UCSD-AML1 (cell line): Measurements from ENCODE around the gene BEGAIN.

Source experiments
- DNase-seq: peaks from one replicate; lab custom pipeline; 2025; ENCODE audit not compliant: unreplicated experiment; lab: John Stamatoyannopoulos, UW

BEGAIN gene

DNA sequence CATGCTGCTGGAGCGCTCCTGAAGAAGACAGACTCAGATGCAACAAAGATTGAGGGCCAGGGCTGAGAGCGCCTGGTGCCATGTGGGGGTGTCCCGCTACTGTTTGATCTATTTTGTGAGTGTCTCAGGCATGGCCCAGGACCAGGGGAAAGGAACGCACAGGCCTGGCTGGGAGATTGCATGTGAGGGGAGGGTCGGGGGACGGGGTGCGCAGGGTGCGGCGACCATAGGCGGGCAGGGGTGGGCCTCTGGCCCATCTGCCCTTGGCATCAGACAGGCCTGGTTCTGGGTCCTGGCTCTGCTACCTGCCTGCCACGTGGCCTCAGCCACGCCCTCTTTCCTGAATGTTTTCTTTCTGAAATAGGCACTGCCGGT, 47.5 kb downstream of the BEGAIN start:
- DNase-seq: no peak

DNA sequence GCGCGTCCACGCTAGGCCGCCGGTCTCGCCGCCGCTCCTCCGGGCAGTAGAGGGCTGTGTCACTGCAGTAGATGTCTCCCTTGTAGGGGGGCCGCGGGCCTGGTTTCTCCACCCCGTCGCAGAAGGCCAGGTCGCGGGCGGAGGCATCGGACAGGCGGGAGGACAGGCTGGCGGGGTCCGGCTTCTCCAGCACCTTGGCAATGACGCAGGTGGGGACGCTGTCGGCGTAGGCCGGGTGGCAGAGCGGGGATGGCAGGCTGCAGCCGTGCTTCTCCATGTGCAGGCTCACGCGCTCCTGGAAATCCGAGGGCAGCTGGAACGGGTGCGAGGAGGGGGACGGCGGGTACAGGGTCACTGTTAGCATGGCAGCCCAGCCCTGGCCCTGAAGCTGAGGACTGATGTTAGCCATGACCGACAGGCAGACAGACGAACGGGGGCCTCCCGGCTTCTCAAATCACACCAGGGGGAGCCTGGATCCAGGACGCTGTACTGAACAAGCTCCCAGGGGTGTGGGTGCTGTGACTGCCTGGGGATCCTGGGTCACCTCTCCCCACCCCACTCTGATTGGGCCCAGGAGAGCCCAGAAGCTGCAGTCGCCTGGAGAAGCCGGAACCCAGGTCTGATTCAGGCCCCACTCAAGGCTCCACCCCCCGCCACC, 48.1 kb downstream of the BEGAIN start:
- no peak for DNase-seq

DNA sequence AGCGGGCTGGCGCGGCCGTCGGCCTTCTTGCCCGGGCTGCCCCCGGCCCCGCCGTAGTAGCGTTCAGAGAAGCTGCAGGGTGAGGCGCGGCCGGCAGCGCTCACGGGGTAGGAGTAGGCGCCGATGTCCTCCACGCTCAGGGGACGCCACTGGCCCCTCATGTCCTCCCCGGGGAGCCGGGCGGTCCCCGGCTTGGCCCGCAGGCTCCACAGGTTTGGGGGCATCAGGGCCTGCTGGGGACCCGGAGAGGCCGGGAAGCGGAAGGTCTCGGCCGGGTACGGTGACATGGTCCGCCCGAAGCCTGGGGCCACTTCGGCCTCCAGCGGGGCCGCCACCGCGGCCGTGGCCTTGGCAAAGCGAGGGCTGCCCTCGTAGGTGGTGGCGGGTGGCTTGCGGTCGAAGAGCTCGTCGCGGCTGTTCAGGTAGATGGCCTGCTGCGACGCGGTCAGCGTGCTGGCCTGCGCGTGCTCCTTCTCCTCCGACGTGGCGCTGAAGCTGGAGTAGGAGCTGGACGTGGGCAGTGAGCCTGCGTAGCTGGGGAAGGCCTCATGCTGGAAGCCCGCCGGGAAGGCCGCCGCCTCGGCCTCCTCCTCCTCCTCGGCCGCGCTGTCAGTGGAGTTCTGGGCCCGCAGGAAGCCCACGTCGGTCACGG, 48.7 kb downstream of the BEGAIN start:
- DNase-seq: no peak

DNA sequence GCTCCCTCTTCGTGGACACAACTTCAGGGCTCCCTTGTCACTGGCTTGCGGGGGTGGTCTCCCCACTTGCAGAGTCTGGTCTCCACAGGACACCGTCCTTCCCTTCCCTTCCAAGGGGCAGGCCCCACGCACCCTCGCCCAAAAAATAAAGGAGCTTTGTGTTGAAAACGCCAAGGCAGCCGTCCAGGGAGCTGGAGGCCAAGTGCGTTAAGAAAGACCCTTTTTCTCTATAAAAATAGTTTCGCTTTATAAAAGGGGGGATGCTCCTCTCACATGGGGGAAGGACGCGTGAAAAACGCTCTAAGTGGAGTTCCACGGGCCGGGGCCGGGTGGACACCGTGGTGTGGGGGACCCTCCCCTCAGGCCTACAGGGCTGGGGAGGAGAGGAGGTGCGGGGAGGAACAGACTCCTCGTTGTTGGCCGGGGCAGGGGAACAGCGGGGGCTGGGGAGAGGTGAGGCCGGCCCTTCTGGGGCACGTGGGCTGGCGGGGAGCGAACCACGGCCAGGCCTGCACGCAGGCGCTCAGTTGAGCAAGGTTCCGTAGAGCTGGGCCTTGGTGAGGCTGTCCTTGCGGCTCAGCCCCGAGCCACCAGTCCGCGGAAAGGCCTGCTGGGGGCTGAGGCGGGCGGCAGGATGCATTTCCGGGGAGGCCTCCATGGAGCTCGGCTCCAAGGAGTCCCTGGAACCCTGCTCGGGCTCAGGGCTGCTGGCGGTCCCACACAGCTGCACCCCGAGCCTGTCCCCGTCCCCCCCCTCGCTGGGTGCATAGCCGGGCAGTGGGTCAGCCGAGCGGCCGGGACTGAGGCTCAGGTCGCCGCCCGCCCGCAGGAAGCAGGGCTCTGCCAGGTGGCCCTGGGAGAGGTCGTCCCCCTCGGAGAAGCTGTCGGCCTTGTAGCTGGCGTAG, 49.5 kb downstream of the BEGAIN start:
- DNase-seq: no peak

DNA sequence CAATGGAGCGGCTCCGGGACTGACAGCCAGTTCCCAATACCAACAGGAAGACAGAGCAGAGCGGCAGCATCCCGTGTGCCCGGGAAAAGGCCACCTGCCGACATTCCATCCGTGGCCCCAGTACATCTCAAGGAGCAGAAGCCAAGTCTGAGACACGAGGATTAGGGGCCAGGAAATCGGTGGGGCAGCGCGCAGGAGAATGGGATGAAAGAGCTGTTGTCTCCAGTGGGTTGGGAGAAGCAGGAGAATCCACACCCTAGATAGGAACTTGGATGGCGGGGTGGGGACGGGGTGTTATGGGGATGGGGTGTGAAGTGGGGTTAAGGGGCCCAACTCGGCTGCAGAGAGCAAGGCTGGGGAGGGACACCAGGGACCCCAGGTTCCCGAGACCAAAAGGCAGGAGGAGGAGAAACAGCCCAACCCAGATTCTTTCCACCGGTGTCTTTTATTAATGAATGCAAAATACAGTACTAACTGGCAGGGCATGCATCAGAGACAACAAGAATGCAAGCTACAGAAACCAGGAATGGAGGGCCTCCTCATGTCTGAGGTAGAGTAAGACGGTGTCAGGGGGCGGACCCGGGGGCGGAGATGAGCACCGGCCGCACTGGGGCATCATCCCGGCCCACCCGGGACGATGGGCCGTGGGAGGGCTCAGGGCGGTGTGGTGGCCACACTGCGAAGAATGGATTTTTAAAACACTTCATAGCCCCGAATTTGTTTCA, 50.3 kb downstream of the BEGAIN start:
- DNase-seq: no peak

DNA sequence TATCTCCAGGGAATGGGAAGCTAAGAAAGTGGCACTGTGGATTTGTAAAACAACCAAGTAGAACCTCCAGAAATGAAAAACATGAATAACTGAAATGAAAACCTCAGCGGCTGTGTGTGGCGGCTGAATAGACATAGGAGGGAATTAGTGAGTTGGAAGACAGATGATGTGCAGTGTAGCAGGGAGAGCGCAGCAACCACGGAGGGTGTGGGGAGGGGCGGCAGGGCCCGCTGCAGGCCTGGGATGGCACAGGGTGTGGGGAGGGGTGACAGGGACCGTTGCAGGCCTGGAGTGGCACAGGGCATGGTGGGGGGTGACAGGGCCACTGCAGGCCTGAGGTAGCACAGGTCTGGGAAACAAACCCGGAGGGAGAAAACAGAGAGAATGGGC, 51.1 kb downstream of the BEGAIN start:
- DNase-seq: no peak

DNA sequence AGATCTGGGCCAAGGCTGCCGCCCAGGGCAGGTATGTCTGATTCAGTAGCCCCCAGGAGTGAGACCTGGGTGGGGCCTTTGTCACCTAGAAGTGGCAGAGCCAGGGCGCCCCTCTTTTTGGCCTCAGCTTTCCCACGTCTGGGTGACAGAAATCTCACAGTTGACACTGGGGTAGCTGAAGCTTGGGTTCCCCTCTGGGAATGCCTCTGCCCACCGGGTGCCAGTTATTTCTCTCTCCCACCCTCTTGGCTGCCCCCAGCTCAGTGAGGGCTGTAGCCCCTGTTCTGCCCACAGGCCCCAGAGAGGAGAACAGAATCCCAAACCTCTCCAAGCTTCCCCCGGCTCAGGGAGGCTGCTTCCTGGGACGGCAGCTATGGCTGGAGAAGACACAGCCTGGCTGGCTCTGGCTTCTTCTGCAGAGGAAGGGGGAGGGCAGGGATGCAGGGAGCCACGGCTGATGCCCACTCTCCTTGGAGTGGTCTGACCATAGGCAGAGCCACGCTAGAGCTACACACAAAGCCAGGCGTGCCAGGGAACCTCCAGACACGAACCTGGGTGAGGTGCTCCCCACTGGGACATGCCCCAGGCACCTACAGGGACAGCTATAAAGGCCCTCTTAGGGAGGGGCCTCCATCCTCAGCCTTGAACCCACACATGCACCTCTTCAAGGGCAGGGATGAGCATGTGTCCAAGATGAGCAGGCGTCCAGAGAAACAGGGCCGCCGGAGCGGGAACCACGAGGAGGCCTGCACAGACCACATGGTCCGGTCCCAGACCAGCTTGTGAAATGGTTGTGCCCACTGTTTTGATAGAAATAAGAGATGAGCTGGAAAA, 51.7 kb downstream of the BEGAIN start:
- DNase-seq: no peak

DNA sequence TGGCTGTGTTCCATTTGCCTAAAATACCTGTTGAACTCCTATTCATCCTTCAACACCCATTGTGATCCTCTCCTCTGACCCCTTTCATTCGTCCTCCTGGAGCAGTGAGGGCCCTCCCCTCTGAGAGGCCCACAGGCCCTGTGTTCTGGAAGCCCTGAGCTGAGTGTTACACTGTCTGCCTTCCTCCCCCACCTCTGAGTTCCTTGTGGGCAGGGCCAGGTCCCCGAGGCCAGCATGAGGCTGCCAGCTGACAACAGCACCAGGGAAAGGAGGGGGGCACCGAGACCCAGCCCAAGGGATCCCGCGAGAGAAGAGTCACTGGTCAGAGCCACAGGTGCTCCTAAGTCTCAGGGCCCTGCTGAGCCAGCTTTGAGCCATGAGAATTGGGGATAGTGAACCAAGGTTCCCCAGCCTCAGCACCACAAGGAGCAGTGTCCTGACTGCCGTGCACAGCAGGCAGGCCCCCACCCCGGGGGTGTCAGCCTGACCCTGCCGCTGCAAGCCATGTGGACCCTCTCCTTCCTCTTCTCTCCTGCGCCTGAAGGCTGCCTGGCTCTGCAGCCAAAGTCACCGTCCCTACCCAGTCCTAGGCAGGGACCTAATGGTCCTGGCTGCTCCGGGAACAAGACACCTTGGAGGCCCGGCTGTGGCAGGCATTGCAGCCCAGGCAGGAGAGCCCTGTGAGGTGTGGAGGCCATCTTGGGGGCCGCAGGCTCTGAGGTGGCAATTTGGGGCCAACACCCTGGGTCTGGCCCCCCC, 52.5 kb downstream of the BEGAIN start:
- peak; percentile 29 for DNase-seq

DNA sequence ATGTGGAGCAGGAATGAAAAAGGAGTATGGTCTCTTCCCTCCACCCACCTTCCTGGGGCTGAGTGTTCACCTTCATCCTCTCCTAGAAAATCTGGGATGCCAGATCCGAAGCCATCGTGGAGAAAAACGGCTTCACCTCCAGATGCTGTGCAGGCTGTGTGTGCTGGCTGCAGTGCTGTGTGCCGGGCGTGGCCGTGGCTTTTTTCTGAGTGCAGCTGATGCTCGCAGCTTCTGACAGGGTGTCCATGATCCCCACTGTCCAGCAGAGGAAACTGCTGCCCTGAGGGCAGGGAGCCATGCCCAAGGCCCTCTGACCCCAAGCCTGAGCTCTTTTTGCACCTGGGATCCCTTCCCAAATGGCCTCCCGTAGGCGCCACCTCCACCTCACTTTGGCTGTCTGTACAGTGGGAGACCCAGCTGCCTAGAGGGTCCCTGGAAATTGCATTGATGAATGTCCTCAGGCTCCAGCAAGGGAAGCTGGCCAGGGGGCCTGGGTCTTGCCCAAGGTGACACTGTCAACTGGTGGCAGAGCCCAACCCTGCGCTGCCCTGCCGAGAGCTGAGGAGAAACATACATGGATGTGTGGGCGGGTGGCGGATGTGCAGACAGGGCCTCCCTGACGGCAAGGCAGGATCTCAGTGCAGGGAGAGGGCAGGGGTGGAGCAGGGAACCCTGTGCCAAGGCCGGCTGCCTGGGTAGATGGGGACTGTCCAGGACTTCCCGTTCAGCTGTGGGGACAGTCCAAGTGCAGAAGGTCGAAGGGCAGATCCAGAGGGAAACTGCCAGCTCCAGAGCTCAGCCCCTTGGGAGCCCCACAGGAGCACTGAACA, 53.3 kb downstream of the BEGAIN start:
- DNase-seq: no peak

DNA sequence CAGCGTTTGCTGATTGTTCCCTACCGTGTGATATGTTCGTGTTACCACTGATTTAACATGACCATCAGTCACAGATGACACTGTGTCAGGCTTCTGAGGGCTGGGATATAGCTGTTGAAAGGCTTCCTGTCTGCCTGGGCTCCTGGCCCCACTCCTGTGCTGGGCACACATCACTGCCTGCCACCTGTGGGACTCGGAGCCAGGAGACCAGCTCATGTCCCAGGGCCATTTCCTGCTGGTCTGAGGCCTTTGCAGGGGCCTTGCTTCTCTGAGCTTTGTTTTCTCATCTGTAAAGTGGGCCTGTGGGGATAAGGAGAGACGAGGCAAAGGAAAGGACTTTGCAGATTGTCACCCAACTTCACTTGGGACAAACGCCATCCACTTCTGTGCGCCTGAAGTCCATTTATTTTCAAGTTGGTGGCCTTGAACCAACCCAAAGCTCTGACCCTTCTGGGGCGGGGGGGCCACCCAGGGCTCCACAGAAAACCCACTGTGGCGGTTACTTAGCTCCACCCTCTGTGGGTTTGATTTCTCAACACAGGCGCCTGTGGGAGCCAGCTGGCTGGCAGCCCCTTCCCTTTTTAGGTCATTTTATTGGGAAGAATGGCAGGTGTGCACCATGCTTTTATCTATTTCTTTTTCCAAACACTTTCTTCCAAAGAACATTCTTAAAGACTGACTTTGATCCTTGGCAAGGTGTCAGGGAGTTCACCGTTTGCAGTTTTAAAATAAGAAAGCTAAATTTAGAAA, 54.1 kb downstream of the BEGAIN start:
- peak; percentile 37 for DNase-seq

DNA sequence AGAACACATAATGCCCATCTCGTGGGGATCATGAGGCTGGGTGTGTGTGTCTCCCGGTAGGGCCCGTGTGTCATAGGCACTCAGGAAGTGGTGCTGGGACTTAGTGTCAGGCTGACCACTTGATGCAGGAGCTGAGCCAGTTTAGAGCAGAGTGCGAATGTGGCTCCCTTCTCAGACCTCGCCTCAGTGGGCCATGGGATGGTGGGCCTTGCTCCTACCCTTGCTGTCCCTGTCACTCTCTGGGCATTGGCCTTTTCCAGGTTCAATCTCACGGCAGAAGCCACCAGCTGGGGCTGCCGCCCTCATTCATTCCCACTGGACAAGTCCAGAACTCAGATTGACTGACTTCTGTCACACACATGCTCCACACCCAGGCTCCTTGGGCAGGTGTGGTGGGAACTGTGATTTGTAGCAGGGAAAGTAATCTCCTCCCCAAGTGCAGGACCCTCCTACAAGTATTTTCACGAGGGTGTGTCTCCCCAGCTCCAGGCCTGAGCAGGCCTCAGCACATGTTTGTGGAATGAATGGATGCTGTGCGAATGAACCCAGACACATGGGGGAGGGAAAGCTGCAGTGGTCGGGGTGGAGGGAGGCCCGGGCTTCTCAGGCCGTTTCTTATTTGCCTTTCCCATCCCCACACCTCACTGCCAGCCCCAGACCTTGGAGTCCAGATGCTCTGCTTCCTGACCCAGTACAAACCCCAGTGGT, 54.9 kb downstream of the BEGAIN start:
- DNase-seq: no peak

DNA sequence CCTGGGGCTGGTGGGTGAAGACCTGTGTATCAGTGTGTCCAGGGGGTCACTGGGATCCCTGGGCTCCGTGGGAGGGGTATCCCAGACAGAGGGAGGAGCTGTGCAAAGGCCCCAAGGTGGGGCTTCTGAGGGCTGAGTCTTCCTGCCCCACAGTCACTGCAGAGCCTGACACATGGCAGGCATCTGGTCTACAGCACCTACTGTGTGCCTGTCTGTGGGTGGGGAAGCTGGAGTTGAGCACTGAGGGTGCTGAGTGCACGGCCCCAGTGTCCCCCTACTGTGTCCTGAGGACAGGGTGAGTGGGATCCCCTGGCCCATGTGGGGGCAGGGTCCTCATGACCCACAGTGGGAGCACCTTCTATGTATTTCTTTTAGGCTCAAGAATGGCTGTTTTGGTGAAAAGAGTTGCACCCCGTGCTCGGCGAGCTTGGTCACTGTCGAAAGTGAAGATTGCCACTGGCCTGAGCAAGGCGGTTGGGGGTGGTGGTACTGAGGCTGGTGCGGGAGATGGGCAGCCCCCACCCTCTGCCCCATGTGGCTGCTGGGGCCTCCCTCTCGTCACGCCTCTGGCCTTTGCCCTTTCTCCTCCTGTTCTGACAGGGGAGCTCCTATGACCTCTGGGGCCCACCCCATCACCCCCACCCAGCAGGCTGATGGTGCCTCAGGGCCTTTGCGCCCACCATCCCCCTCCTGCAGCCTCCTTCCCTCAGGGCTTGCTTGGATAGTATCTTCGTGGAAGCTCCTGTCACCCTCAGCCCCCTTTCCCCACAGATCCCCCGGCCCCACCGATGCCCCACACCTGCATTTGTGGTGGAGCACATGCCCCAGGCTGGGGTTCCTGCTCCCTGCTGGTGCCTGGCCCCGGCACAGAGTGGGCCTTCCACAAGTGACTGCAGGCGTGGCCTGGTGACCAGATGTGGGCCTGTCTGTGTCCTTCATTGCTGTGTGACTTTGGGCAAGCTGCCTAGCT, 55.8 kb downstream of the BEGAIN start:
- DNase-seq: no peak

DNA sequence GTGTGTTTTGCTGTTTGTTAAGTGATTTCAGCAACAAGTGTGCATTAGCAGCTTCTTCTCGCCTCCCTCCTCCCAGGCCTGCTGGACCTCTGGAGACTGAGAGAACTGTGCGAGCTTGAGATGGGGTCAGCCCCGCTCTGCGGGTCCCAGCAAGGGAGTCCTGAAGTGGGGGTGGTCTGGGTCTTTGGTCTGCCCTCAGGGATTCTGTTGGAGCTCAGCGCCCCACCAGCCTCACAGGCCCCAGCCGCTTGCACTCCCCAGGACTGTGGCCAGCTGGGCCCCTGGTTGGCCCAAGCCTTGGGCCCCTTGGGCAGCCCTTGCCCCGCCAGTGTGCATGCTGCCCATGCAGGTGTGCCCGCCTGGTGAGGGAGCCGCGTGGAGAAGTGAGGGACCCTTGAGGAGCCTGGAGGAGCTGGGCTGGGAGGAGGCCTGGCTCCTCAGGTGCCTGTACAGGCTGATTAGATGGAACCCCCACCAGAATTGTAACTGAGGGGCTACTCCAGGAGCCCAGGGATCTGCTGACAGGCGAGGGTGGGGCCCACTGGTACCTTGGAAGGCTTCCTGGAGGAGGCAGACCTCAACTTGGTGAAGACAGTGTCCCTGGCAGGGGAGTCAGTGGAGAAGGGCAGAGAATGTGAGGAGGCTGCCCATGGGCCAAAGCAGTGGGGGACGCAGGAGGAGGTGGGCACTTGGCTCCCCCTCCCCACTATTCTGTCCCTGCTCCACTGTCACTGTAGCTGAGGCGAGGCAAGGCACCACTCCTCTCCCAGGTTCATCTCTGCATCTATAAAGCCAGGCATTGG, 56.7 kb downstream of the BEGAIN start:
- DNase-seq: no peak

DNA sequence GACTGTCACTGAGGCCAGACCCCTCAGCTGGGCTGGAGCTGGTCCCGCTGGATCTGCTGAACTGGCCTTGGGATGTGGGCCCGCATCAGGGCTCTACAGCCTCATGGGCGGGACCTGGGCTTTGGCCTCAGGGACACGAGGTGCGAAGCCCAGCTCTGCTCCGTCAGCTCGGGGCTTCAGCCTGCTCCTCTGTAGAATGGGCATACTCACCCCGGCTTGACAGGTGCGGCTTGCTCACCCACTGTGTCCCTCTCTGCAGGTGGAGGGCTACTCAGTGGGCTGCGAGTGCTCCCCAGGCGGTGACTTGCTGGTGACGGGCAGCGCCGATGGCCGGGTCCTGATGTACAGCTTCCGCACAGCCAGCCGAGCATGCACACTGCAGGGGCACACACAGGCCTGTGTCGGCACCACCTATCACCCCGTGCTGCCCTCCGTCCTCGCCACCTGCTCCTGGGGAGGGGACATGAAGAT, 57.6 kb downstream of the BEGAIN start:
- DNase-seq: no peak

DNA sequence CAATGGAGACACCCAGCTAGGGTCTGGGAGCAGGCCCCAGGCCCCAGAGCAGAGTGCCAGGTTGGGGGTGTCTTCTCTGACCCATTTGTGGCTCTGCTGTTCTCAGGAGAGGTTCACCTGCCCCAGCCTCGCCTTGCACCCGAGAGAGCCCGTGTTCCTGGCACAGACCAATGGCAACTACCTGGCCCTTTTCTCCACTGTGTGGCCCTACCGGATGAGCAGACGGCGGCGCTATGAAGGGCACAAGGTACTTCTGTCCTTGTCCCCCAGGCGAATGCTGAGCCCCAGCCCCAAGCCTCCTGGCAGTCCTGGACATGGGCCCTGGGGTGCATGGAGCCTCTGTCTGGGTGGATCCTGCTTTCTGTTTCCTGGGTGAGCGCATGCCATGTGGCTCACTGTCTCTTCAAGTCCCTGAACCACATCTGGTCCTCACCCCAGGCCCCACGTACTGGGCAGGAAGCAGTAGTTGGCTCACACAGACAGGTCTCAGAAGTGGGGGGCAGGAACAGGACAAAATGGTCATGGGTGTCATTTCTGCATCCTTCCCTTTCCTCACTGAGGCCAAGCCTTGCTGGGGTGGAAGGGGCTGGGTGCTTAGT, 58.2 kb downstream of the BEGAIN start:
- no peak for DNase-seq
